ENCODE measurements around the gene MAPK8. TPM values are rescaled to one million over a fixed set of nuclear protein-coding genes. Genes with fewer than 3 reads are reported as not detected.

Gene MAPK8
- total RNA-seq, 1 donor from 2014 or later = 43.2 TPM

DNA sequence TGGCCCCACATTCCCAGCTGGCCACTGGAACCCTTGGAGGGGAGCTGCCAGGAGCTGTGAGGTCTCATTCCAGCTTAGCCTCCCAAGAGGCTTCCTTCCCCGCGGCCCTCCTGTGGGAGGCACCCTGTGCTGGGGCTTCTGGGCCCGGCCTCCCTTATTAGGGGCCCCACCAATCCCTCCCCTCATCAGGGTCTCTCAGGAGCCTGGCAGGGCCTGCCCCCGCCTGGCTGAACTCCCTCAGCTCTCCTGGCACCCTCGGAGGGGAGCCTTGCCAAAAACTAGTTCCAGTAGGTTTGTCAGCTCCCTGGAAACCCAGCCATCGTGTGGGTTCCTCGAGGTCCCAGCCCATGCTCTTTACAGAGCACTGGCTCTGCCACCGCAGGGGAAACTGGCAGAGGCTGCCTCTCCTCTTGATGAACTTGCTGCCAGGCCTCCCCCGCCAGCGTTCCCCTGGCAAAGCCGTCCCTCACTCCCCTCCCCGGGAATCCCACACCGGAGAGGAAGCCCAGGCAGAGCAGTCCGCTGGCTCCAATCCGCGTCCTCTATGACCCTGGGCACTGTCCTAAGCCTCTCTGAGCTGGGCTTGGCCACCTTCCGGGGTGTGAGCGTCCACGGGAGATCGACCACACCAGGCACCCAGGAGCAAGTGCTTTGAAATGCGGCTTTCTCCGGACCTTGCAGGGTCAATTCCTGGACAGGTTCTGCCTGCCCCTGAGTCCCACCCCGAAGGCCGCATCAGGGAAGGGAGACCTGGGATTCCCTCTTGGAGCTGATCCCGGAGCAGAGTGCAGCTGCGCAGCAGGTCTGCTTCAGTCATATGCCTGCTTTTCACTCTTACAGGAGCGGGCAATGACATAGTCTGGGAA, 158.6 kb downstream of the MAPK8 start:
- FAIRE-seq (no peak), DNase-seq (ENCODE audit: low read depth) (peak; percentile 32)
- TF ChIP-seq, protein P1, sequence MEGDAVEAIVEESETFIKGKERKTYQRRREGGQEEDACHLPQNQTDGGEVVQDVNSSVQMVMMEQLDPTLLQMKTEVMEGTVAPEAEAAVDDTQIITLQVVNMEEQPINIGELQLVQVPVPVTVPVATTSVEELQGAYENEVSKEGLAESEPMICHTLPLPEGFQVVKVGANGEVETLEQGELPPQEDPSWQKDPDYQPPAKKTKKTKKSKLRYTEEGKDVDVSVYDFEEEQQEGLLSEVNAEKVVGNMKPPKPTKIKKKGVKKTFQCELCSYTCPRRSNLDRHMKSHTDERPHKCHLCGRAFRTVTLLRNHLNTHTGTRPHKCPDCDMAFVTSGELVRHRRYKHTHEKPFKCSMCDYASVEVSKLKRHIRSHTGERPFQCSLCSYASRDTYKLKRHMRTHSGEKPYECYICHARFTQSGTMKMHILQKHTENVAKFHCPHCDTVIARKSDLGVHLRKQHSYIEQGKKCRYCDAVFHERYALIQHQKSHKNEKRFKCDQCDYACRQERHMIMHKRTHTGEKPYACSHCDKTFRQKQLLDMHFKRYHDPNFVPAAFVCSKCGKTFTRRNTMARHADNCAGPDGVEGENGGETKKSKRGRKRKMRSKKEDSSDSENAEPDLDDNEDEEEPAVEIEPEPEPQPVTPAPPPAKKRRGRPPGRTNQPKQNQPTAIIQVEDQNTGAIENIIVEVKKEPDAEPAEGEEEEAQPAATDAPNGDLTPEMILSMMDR (IDR thresholded peaks at IDR 0.05; ENCODE audit: insufficient read depth, low read length, severe bottlenecking) = no peak
- peak overlapping the region; percentile 54 for H3K4me3 ChIP-seq (ENCODE audit: low read depth, low read length)
- no peaks in the 10 kb centered on the region for H3K27me3 ChIP-seq (ENCODE audit: control insufficient read depth, insufficient read depth, low read length)
- H3K36me3 ChIP-seq (ENCODE audit: control insufficient read depth, insufficient read depth, low read length) = no peaks in the 10 kb centered on the region

DNA sequence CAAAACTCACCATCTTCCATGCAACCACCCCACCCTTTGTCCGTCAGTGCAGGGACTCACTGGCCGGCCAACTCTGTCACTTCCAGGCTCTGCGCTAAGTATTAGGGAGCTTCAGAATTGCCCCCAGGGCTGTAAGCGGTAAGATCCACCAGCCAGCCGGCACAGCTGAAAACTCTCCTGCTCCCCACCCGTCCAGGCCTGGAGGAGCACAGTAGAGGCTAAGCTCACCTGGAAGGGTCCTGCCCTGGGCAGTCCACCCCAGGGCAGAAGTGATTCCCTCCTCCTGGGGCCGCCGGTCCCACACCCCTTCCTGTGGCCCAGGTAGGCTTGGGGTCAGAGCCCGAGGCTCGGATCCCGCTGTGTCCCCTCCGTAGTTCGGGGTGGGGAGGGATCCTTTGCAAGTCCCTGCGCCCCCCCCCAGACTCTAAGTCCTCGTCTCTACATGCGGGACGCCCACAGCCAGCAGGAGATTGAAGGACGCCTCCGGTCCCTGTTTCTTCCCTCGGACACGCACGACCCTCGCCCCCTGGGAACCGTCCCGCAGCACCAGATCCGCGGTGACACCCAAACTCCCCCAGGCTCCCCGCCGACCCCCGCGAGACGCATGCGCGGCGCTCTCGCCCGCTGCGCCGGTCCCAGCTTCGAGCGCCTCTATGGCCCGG, 159.5 kb downstream of the MAPK8 start:
- DNase-seq (ENCODE audit: low read depth) (peak; percentile 7), FAIRE-seq (no peak)
- H3K36me3 ChIP-seq (ENCODE audit: control insufficient read depth, insufficient read depth, low read length) = no peaks in the 10 kb centered on the region
- H3K4me3 ChIP-seq (ENCODE audit: low read depth, low read length) = peak overlapping the region; percentile 54
- no peaks in the 10 kb centered on the region for H3K27me3 ChIP-seq (ENCODE audit: control insufficient read depth, insufficient read depth, low read length)
- TF ChIP-seq, protein P1 (IDR thresholded peaks at IDR 0.05; ENCODE audit: insufficient read depth, low read length, severe bottlenecking) = no peak

DNA sequence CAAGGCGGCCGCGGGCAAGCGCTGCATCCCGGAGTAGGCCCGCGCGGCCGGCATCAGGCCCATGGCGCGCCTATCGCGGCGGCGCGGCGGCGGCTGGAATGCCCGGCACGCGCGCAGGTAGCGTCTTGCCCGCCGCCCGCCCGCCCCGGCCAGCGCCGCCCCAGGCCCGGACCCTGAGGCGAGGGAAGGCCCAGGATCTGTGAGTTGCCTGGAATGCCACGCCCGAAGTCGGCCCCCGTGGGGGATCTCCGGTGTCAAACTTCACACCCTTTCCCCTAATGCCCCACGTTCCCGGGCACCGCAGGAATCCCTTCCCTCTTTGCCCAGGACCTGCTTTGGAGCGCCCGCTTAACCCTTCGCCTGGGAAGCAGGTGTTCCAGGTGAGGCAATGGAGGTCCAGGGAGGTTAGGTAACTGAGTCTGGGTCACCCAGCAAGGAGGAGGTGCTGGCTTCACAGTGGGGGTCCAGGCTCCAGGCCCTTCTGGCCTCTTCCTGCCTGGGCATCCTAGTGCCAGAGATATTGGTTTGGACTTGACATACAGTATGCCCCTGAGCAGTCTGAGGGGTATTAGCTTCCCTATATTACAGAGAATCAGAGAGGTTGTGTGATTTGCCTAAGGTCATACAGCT, 160.2 kb downstream of the MAPK8 start:
- Histone ChIP-seq H3K4me3 (ENCODE audit: low read depth, low read length) (peak overlapping the region; percentile 54), H3K27me3 (ENCODE audit: control insufficient read depth, insufficient read depth, low read length) (no peaks in the 10 kb centered on the region), H3K36me3 (ENCODE audit: control insufficient read depth, insufficient read depth, low read length) (no peaks in the 10 kb centered on the region)
- TF ChIP-seq, protein P1 (IDR thresholded peaks at IDR 0.05; ENCODE audit: insufficient read depth, low read length, severe bottlenecking) = no peak
- FAIRE-seq = no peak
- peak; percentile 29 for DNase-seq (ENCODE audit: low read depth)

DNA sequence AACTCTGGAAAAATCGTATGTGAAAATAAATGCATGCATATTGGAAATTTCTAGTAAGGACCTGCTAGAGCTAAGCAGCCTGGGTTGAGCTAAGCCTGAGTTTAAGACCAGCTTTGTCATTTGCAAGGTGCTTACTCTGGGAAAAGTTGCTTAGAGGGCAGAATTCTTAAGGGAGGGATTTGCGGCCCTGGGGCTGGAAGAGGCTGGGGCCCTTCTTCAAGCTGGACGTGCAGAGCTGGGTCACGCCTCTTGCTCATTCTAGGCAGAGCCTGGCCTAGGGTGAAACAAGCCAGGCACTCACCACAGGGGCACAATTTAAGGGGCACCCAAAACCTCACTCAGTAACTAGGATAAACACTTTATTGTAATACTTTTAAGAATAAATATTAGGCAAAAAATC, 161.2 kb downstream of the MAPK8 start:
- H3K4me3 ChIP-seq (ENCODE audit: low read depth, low read length) = no peak overlapping the region
- TF ChIP-seq, protein P1 (IDR thresholded peaks at IDR 0.05; ENCODE audit: insufficient read depth, low read length, severe bottlenecking) = no peak
- H3K36me3 ChIP-seq (ENCODE audit: control insufficient read depth, insufficient read depth, low read length) = no peaks in the 10 kb centered on the region
- DNase-seq (ENCODE audit: low read depth) (no peak), FAIRE-seq (no peak)
- H3K27me3 ChIP-seq (ENCODE audit: control insufficient read depth, insufficient read depth, low read length) = no peaks in the 10 kb centered on the region

DNA sequence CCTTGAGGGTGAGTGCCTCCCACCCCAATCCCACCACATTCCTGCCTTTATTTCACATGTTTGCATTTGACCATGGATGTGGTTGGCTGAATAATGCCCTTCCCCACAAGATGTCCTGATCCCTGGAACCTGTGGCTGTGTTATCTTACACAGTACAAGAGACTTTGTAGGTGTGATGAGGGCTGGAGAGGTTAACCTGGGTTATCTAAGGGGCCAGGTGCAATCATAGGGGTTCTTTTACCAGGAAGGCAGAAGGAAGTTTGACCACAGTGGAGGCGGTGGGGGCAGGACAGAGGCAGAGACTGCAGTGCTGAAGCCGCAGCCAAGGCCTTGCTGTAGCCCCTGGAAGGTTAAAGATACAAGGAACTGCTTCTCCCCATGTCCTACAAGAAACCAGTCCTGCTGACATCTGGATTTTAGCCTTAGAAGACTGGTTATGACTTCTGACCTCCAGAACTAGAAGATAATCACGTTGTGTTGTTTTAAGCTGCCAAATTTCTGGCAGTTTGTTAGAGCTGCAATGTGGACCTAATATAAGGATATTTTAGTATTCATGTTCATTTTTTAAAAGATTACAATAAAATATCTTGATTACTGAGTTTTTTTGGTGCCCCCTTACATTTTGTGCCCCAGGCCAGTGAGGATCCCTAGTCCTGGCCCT, 161.8 kb downstream of the MAPK8 start:
- H3K4me3 ChIP-seq (ENCODE audit: low read depth, low read length) = no peak overlapping the region
- FAIRE-seq = no peak
- H3K27me3 ChIP-seq (ENCODE audit: control insufficient read depth, insufficient read depth, low read length) = no peaks in the 10 kb centered on the region
- H3K36me3 ChIP-seq (ENCODE audit: control insufficient read depth, insufficient read depth, low read length) = no peaks in the 10 kb centered on the region
- TF ChIP-seq, protein P1 (IDR thresholded peaks at IDR 0.05; ENCODE audit: insufficient read depth, low read length, severe bottlenecking) = no peak
- no peak for DNase-seq (ENCODE audit: low read depth)
